H1 (cell line): Measurements from ENCODE around the gene DNAJC10. TPM values are rescaled to one million over a fixed set of nuclear protein-coding genes. Genes with fewer than 3 reads are reported as not detected.

Source experiments
- CTCF ChIA-PET: fragments of 300-600 bp; sonication (Branson Sonifier 250); formaldehyde crosslinking; loops from one replicate; lab custom pipeline; 2021; ENCODE audit not compliant: partially characterized antibody; lab: Charles Lee
- POLR2A ChIA-PET: fragments of 300-600 bp; sonication (Branson Sonifier 250); formaldehyde crosslinking; loops from one replicate; lab custom pipeline; 2021; ENCODE audit warnings: inconsistent platforms; ENCODE audit not compliant: partially characterized antibody; lab: Charles Lee
- DNase-seq, 2 experiments: peaks; one replicate each; pipeline versions ENCODE4 v3.0.0 to v3.0.0-alpha.2; 2010 to 2022; ENCODE audit warnings: low spot score in 2 of 2, low read depth in 1 of 2, mixed read lengths in 1 of 2
- FAIRE-seq: peaks from 2 replicates; lab custom pipeline; 2011; peaks lifted over from hg19 to GRCh38; lab: Jason Lieb, UNC
- H2AFZ ChIP-seq: 2 replicates; pipeline ENCODE4 v1.8.1; 2012; ENCODE audit warnings: low read length, inconsistent platforms
- H2AK5ac ChIP-seq: 2 replicates; pipeline ENCODE4 v1.6.1; 2013; ENCODE audit warnings: low read depth, low read length
- H2BK120ac ChIP-seq: replicated peaks from 2 replicates; pipeline ENCODE3; 2013; ENCODE audit warnings: low read depth, low read length, inconsistent platforms
- H2BK12ac ChIP-seq: 2 replicates; pipeline ENCODE4 v1.6.1; 2013; ENCODE audit warnings: low read depth, low read length
- H2BK15ac ChIP-seq: 2 replicates; pipeline ENCODE4 v1.6.1; 2013; ENCODE audit warnings: low read length
- H2BK20ac ChIP-seq: 2 replicates; pipeline ENCODE4 v1.6.1; 2013; ENCODE audit warnings: low read length
- H2BK5ac ChIP-seq: 2 replicates; pipeline ENCODE4 v1.6.1; 2013; ENCODE audit warnings: low read depth, low read length
- H3K14ac ChIP-seq: 2 replicates; pipeline ENCODE4 v1.6.1; 2013; ENCODE audit warnings: inconsistent platforms; ENCODE audit not compliant: insufficient read length
- H3K18ac ChIP-seq: 2 replicates; pipeline ENCODE4 v1.6.1; 2013; ENCODE audit warnings: low read length; ENCODE audit errors: extremely low read depth
- H3K23ac ChIP-seq: 2 replicates; pipeline ENCODE4 v1.6.1; 2013; ENCODE audit warnings: inconsistent platforms; ENCODE audit not compliant: insufficient read length
- H3K23me2 ChIP-seq: 2 replicates; pipeline ENCODE4 v1.6.1; 2013; ENCODE audit warnings: low read depth, low read length
- H3K27ac ChIP-seq: 2 replicates; pipeline ENCODE4 v1.6.1; 2011; ENCODE audit warnings: low read depth, low read length, inconsistent platforms
- H3K27me3 ChIP-seq, 4 experiments: replicated peaks in 1 of 4; 1 replicate in 1 of 4; 2 replicates in 3 of 4; pipeline versions ENCODE4 v1.6.1 to v1.8.1; 2011 to 2013; ENCODE audit warnings: low read length in 3 of 4, mild to moderate bottlenecking in 3 of 4, inconsistent platforms in 2 of 4, mixed read lengths in 2 of 4, moderate library complexity in 1 of 4; ENCODE audit not compliant: control insufficient read depth in 3 of 4, insufficient read depth in 3 of 4; ENCODE audit errors: extremely low read depth in 1 of 4
- H3K36me3 ChIP-seq, 4 experiments: 2 replicates each; pipeline versions ENCODE4 v1.6.1 to v1.8.1; 2011 to 2013; ENCODE audit warnings: mild to moderate bottlenecking in 4 of 4, low read length in 3 of 4, moderate library complexity in 2 of 4, control low read depth in 1 of 4, inconsistent platforms in 1 of 4; ENCODE audit not compliant: insufficient read depth in 4 of 4, control insufficient read depth in 2 of 4
- H3K4ac ChIP-seq: replicated peaks from 2 replicates; pipeline ENCODE3; 2013; ENCODE audit warnings: low read length, low read depth, mixed read lengths, inconsistent platforms; ENCODE audit not compliant: insufficient read length
- H3K4me1 ChIP-seq, 4 experiments: replicated peaks in 1 of 4; 1 replicate in 1 of 4; 2 replicates in 3 of 4; pipeline versions ENCODE4 v1.6.1 to v1.8.1; 2011 to 2013; ENCODE audit warnings: low read length in 3 of 4, inconsistent platforms in 2 of 4, mixed read lengths in 1 of 4; ENCODE audit not compliant: insufficient read depth in 4 of 4, control insufficient read depth in 3 of 4
- H3K4me2 ChIP-seq, 2 experiments: 2 replicates each; pipeline versions ENCODE4 v1.6.1 to v1.8.1; 2011 to 2013; ENCODE audit warnings: low read depth in 2 of 2, low read length in 2 of 2, control low read depth in 1 of 2, inconsistent platforms in 1 of 2, mild to moderate bottlenecking in 1 of 2; ENCODE audit not compliant: insufficient read depth in 1 of 2
- H3K4me3 ChIP-seq, 4 experiments: fragments of 200-600, 300-600 bp in 1 of 4; sonication (generic), shearing (Covaris generic), sonication (Bioruptor Twin) in 1 of 4; 2 replicates each; pipeline versions ENCODE4 v1.5.1 to v1.8.1; 2011 to 2016; ENCODE audit warnings: low read length in 4 of 4, low read depth in 3 of 4, control low read depth in 2 of 4, inconsistent platforms in 2 of 4, mild to moderate bottlenecking in 2 of 4, mixed read lengths in 1 of 4, moderate library complexity in 1 of 4; ENCODE audit not compliant: insufficient read depth in 2 of 4; ENCODE audit errors: extremely low read depth in 1 of 4
- H3K56ac ChIP-seq: replicated peaks from 2 replicates; pipeline ENCODE3; 2013; ENCODE audit warnings: low read depth, mild to moderate bottlenecking, mixed read lengths, low read length, inconsistent platforms; ENCODE audit not compliant: insufficient read length
- H3K79me1 ChIP-seq: 2 replicates; pipeline ENCODE4 v1.6.1; 2013; ENCODE audit warnings: low read depth, low read length, control low read depth
- H3K79me2 ChIP-seq, 2 experiments: 2 replicates each; pipeline versions ENCODE4 v1.6.1 to v1.8.1; 2012 to 2013; ENCODE audit warnings: low read length in 2 of 2, mild to moderate bottlenecking in 2 of 2, inconsistent platforms in 1 of 2; ENCODE audit not compliant: insufficient read depth in 2 of 2, control insufficient read depth in 1 of 2
- H3K9ac ChIP-seq, 4 experiments: replicated peaks in 1 of 4; 1 replicate in 1 of 4; 2 replicates in 3 of 4; pipeline versions ENCODE4 v1.6.1 to v1.8.1; 2011 to 2013; ENCODE audit warnings: low read depth in 3 of 4, low read length in 3 of 4, control low read depth in 2 of 4, mild to moderate bottlenecking in 2 of 4, moderate library complexity in 2 of 4, inconsistent platforms in 1 of 4; ENCODE audit errors: extremely low read depth in 1 of 4
- H3K9me3 ChIP-seq, 2 experiments: 2 replicates each; pipeline versions ENCODE4 v1.6.1 to v1.8.1; 2012 to 2013; ENCODE audit warnings: mild to moderate bottlenecking in 2 of 2, moderate library complexity in 2 of 2, control low read depth in 1 of 2, inconsistent platforms in 1 of 2, low read depth in 1 of 2, low read length in 1 of 2, mixed read lengths in 1 of 2; ENCODE audit not compliant: insufficient read depth in 2 of 2
- H4K20me1 ChIP-seq, 2 experiments: replicated peaks in 1 of 2; 2 replicates each; pipeline versions ENCODE3 to v1.8.1; 2011 to 2013; ENCODE audit warnings: inconsistent platforms in 2 of 2, low read length in 2 of 2, mild to moderate bottlenecking in 1 of 2; ENCODE audit not compliant: insufficient read depth in 2 of 2, control insufficient read depth in 1 of 2
- H4K5ac ChIP-seq: 2 replicates; pipeline ENCODE4 v1.6.1; 2013; ENCODE audit warnings: low read length, low read depth, mixed read lengths, inconsistent platforms; ENCODE audit not compliant: insufficient read length
- H4K8ac ChIP-seq: 2 replicates; pipeline ENCODE4 v1.8.0; 2013; ENCODE audit warnings: mild to moderate bottlenecking, moderate library complexity, low read length, inconsistent platforms; ENCODE audit not compliant: insufficient read depth; ENCODE audit errors: extremely low read depth
- H4K91ac ChIP-seq: replicated peaks from 2 replicates; pipeline ENCODE3; 2013; ENCODE audit warnings: low read length, mixed read lengths, inconsistent platforms; ENCODE audit not compliant: insufficient read length
- BACH1 ChIP-seq: IDR thresholded peaks from 2 replicates; pipeline ENCODE4 v1.6.1; 2012; ENCODE audit warnings: low read length, improper control_type of control experiment
- CHD2 ChIP-seq: IDR thresholded peaks from 2 replicates; pipeline ENCODE4 v1.6.1; 2012; ENCODE audit warnings: low read length, improper control_type of control experiment
- CTCF ChIP-seq, 3 experiments: IDR thresholded peaks; 1 replicate in 2 of 3; 2 replicates in 1 of 3; pipeline versions ENCODE4 v1.5.1 to v1.6.1; 2011; ENCODE audit warnings: low read length in 3 of 3, mild to moderate bottlenecking in 3 of 3, inconsistent platforms in 2 of 3, low read depth in 1 of 3, moderate library complexity in 1 of 3; ENCODE audit not compliant: insufficient read depth in 1 of 3; ENCODE audit errors: control extremely low read depth in 1 of 3
- EZH2 ChIP-seq: fragments of 200-600 bp; sonication (generic); IDR thresholded peaks from 2 replicates; pipeline ENCODE4 v1.7.1; 2012; ENCODE audit warnings: low read depth, mild to moderate bottlenecking, moderate library complexity, low read length, inconsistent platforms; ENCODE audit not compliant: severe bottlenecking
- KDM5A ChIP-seq: fragments of 200-600 bp; IDR thresholded peaks from 2 replicates; pipeline ENCODE4 v1.7.1; 2012; ENCODE audit warnings: mild to moderate bottlenecking, low read length, inconsistent platforms, mixed read lengths
- POLR2AphosphoS5 ChIP-seq: IDR thresholded peaks from 2 replicates; pipeline ENCODE4 v1.6.1; 2011; ENCODE audit warnings: low read depth, low read length
- RAD21 ChIP-seq, 2 experiments: IDR thresholded peaks in 1 of 2; conservative IDR thresholded peaks in 1 of 2; 2 replicates each; pipeline ENCODE4 v1.6.1; 2011; ENCODE audit warnings: low read depth in 2 of 2, low read length in 2 of 2, improper control_type of control experiment in 1 of 2, inconsistent platforms in 1 of 2, mild to moderate bottlenecking in 1 of 2, moderate library complexity in 1 of 2
- SP4 ChIP-seq: IDR thresholded peaks from 2 replicates; pipeline ENCODE4 v1.6.1; 2012; ENCODE audit warnings: low read length, inconsistent platforms
- WGBS, 2 experiments: shearing (Covaris generic) in 1 of 2; methylation state at CpG; one replicate each; pipeline versions ENCODE4 v1.1.6 to v1.1.7; 2013 to 2015; ENCODE audit warnings: low lambda C conversion rate in 2 of 2, mixed read lengths in 2 of 2, inconsistent platforms in 1 of 2, low coverage in 1 of 2, missing lambda C conversion rate in 1 of 2; ENCODE audit not compliant: insufficient replicate concordance in 2 of 2, insufficient coverage in 1 of 2, insufficient read length in 1 of 2; ENCODE audit errors: extremely low coverage in 1 of 2, missing lambda C conversion rate in 1 of 2; 5-methylcytosine and 5-hydroxymethylcytosine counted together
- polyA plus RNA-seq, 7 experiments: library from polyadenylated mRNA; depleted of rRNA in 3 of 7; stranded (reverse) in 5 of 7; unstranded in 2 of 7; fragments of >200 nt in 5 of 7; fragments of 200-250 nt in 2 of 7; gene quantifications; 1 replicate in 5 of 7; 2 replicates in 1 of 7; 4 replicates in 1 of 7; pipeline versions ENCODE4 v1.2.1 to v1.2.3, GENCODE V29; 2011 to 2013; ENCODE audit warnings: missing spikeins in 2 of 7, mixed read lengths in 2 of 7
- total RNA-seq: library from RNA; stranded (reverse); fragmentation: NEBNext Ultra II Directional; extraction: Animal tissue kit (Norgen Biotek cat#: 25700); gene quantifications from 2 replicates; pipeline ENCODE4 v1.2.1, GENCODE V29; 2021

Gene DNAJC10
- total and polyA plus RNA-seq, 2 of the 8 experiments (the other 6 are each of a cell fraction or from before 2014, with no cell fraction given), result 23.2 to 121 TPM

- Histone ChIP-seq H3K27me3 (no peaks in the 10 kb centered on the region), H3K27ac (no peak overlapping the region), H3K56ac (no peak overlapping the region), H4K20me1 (no peaks in the 10 kb centered on the region), H4K8ac (no peak overlapping the region), H3K18ac (no peak overlapping the region), H3K4me1 (no peaks in the 10 kb centered on the region), H3K4me2 (no peak overlapping the region), H2BK12ac (no peak overlapping the region), H3K79me2 (peaks cover 0 to 2% of the 10 kb centered on the region in 2 experiments; a peak in 1 of 4 replicates), H2BK20ac (no peak overlapping the region), H2BK5ac (no peak overlapping the region), H3K4me3 (no peak overlapping the region), H3K79me1 (no peaks in the 10 kb centered on the region; the same call in 1 of the 2 replicates), H3K9me3 (0 out of 4 replicates have a peak, but pooled peaks cover 0 to 5% of the 10 kb centered on the region in 2 experiments), H2BK15ac (no peak overlapping the region), H3K4ac (no peak overlapping the region), H2BK120ac (no peak overlapping the region), H3K36me3 (peaks cover 2 to 31% (median 21%) of the 10 kb centered on the region in 4 experiments; a peak in 6 of 8 replicates), H2AK5ac (no peak overlapping the region), H3K9ac (no peak overlapping the region), H2AFZ (no peak overlapping the region), H3K14ac (no peak overlapping the region), H3K23me2 (no peaks in the 10 kb centered on the region), H4K5ac (no peak overlapping the region), H3K23ac (no peak overlapping the region), H4K91ac (no peak overlapping the region)
- DNase-seq (no peak), FAIRE-seq (no peak)
- 69% methylated on average over 6 of the region's 6 CpGs; no CpG with 5 or more reads in 1 of the 2 experiments for WGBS, 2 experiments
- ChIA-PET CTCF (interaction anchor here (0.8 to 6.9 kb wide), 15 partner anchors 8 to 589 kb away, joined by 3 to 65 read pairs (median 4); no protein-coding TSS in a partner anchor), POLR2A (interaction anchor here (0.7 kb wide), 1 partner anchor 18 kb away, joined by 3 read pairs; no protein-coding TSS in a partner anchor)
- TF ChIP-seq SP4 (no peak), CHD2 (no peak), POLR2AphosphoS5 (no peak), CTCF (IDR thresholded peaks at IDR 0.05; ENCODE audit: control extremely low read depth in 1 of 3, insufficient read depth in 1 of 3, low read depth in 1 of 3, low read length in 3 of 3) (no peak), BACH1 (no peak), RAD21 (IDR thresholded peaks at IDR 0.05 in 1 of 2, conservative IDR thresholded peaks at IDR 0.05 in 1 of 2; ENCODE audit: low read depth in 2 of 2, low read length in 2 of 2) (no peak), EZH2 (no peak), KDM5A (no peak)
Measured at GRCh38 chr2:182766626-182767025, 50.6 kb downstream of the DNAJC10 start.
